ENCODE results near the gene SREBF1. TPM values are rescaled to one million over a fixed set of nuclear protein-coding genes. Genes with fewer than 3 reads are reported as not detected.
A peak's percentile ranks its signal among the peaks of the same experiment; 100 is the strongest.

SREBF1 gene
- total and polyA plus RNA-seq, 2 of the 8 experiments (the other 6 are each of a cell fraction or from before 2014, with no cell fraction given) = 28.6 to 70.8 TPM

- TF ChIP-seq ASH2L (IDR thresholded peaks at IDR 0.05; ENCODE audit: low read length) (no peak), KDM1A (IDR thresholded peaks at IDR 0.05; ENCODE audit: borderline replicate concordance, low read length) (0 out of 2 replicates have a peak, but pooled peaks have one; percentile 24)
Observed at GRCh38 chr17:17797119-17797809, 39.5 kb downstream of the SREBF1 start.

More at GRCh38 chr17:17797119-17797809, 39.5 kb downstream of the SREBF1 start:
- Histone ChIP-seq H3K4me2 (ENCODE audit: insufficient read depth in 1 of 2, low read depth in 2 of 2, low read length in 2 of 2) (no peak overlapping the region), H4K91ac (replicated peaks; ENCODE audit: insufficient read length, low read length) (no peak overlapping the region), H2AFZ (ENCODE audit: low read length) (no peak overlapping the region), H2BK20ac (ENCODE audit: low read length) (no peak overlapping the region), H3K9ac (replicated peaks in 1 of 4; ENCODE audit: extremely low read depth in 1 of 4, low read depth in 3 of 4, low read length in 3 of 4) (no peak overlapping the region), H4K5ac (ENCODE audit: insufficient read length, low read depth, low read length) (no peak overlapping the region), H2BK5ac (ENCODE audit: low read depth, low read length) (no peak overlapping the region), H3K14ac (ENCODE audit: insufficient read length) (no peak overlapping the region), H2BK12ac (ENCODE audit: low read depth, low read length) (no peak overlapping the region), H3K36me3 (ENCODE audit: control insufficient read depth in 2 of 4, insufficient read depth in 4 of 4, low read length in 3 of 4) (no peaks in the 10 kb centered on the region), H4K8ac (ENCODE audit: extremely low read depth, insufficient read depth, low read length) (no peak overlapping the region), H3K23me2 (ENCODE audit: low read depth, low read length) (no peaks in the 10 kb centered on the region; the same call in 1 of the 2 replicates), H3K4me1 (replicated peaks in 1 of 4; ENCODE audit: control insufficient read depth in 3 of 4, insufficient read depth in 4 of 4, low read length in 3 of 4) (peaks cover under 1 to 18% (median 8%) of the 10 kb centered on the region in 4 experiments), H3K79me1 (ENCODE audit: low read depth, low read length) (no peaks in the 10 kb centered on the region), H4K20me1 (replicated peaks in 1 of 2; ENCODE audit: control insufficient read depth in 1 of 2, insufficient read depth in 2 of 2, low read length in 2 of 2) (peaks cover 0 to under 1% of the 10 kb centered on the region in 2 experiments), H3K18ac (ENCODE audit: extremely low read depth, low read length) (no peak overlapping the region), H3K23ac (ENCODE audit: insufficient read length) (no peak overlapping the region), H3K9me3 (ENCODE audit: insufficient read depth in 2 of 2, low read depth in 1 of 2, low read length in 1 of 2) (no peaks in the 10 kb centered on the region), H3K4me3 (ENCODE audit: extremely low read depth in 1 of 4, insufficient read depth in 2 of 4, low read depth in 3 of 4, low read length in 4 of 4) (no peak overlapping the region), H2BK120ac (replicated peaks; ENCODE audit: low read depth, low read length) (no peak overlapping the region), H3K4ac (replicated peaks; ENCODE audit: insufficient read length, low read depth, low read length) (no peak overlapping the region), H3K56ac (replicated peaks; ENCODE audit: insufficient read length, low read depth, low read length) (no peak overlapping the region), H2AK5ac (ENCODE audit: low read depth, low read length) (no peak overlapping the region), H3K79me2 (ENCODE audit: control insufficient read depth in 1 of 2, insufficient read depth in 2 of 2, low read length in 2 of 2) (no peaks in the 10 kb centered on the region), H3K27me3 (replicated peaks in 1 of 4; ENCODE audit: control insufficient read depth in 3 of 4, extremely low read depth in 1 of 4, insufficient read depth in 3 of 4, low read length in 3 of 4) (peaks cover 0 to 16% (median 7%) of the 10 kb centered on the region in 4 experiments; a peak in 4 of 7 replicates), H2BK15ac (ENCODE audit: low read length) (no peak overlapping the region), H3K27ac (ENCODE audit: low read depth, low read length) (no peak overlapping the region)
- WGBS, 2 experiments (ENCODE audit: extremely low coverage in 1 of 2, insufficient coverage in 1 of 2, insufficient read length in 1 of 2, insufficient replicate concordance in 2 of 2, low coverage in 1 of 2, low lambda C conversion rate in 2 of 2, missing lambda C conversion rate in 1 of 2) = 94% methylated on average over 29 of the region's 30 CpGs; no CpG with 5 or more reads in 1 of the 2 experiments
- ChIA-PET POLR2A (ENCODE audit: partially characterized antibody) (interaction anchor here (1.3 to 1.4 kb wide), 2 partner anchors 12 to 39 kb away, joined by 4 to 5 read pairs; partner anchors contain the start of gene SREBF1), CTCF (ENCODE audit: partially characterized antibody) (interaction anchor here (0.9 to 2.6 kb wide), 4 partner anchors 12 to 58 kb away, joined by 3 to 10 read pairs (median 4); no protein-coding TSS in a partner anchor)
- DNase-seq (ENCODE audit: low read depth in 1 of 2, low spot score in 2 of 2) (no peak), FAIRE-seq (no peak)
